GM12891 (cell line): ENCODE data around the gene CLEC1A.

ENCODE experiments used
- PAX5 ChIP-seq: IDR thresholded peaks from 2 replicates; pipeline ENCODE4 v1.6.1; 2011; ENCODE audit warnings: low read length, moderate library complexity, mild to moderate bottlenecking; ENCODE audit not compliant: insufficient read depth, severe bottlenecking
- POLR2A ChIP-seq: IDR thresholded peaks from 2 replicates; pipeline ENCODE4 v1.6.1; 2011; ENCODE audit warnings: low read depth, low read length, control low read depth
- POLR2AphosphoS5 ChIP-seq: IDR thresholded peaks from 2 replicates; pipeline ENCODE4 v1.6.1; 2011; ENCODE audit warnings: low read depth, low read length, control low read depth
- POU2F2 ChIP-seq: IDR thresholded peaks from 2 replicates; pipeline ENCODE4 v1.6.1; 2011; ENCODE audit warnings: low read depth, mild to moderate bottlenecking, control low read depth, low read length, moderate library complexity
- SPI1 ChIP-seq: IDR thresholded peaks from 2 replicates; pipeline ENCODE4 v1.6.1; 2011; ENCODE audit warnings: low read depth, low read length, control low read depth
- TAF1 ChIP-seq: IDR thresholded peaks from 2 replicates; pipeline ENCODE4 v1.6.1; 2011; ENCODE audit warnings: low read depth, low read length, control low read depth

GRCh38 chr12:10115890-10116289 is 17.1 kb upstream of the CLEC1A start:
- no peak for TF ChIP-seq POU2F2
- TF ChIP-seq POLR2A = no peak
- no peak for TF ChIP-seq TAF1
- no peak for TF ChIP-seq POLR2AphosphoS5
- no peak for TF ChIP-seq PAX5
- TF ChIP-seq SPI1 = no peak
